EH (cell line): ENCODE measurements around the gene ADCY7.
A peak's percentile ranks its signal among the peaks of the same experiment; 100 is the strongest.

Experiments
- DNase-seq: peaks from one replicate; pipeline ENCODE4 v3.0.0-alpha.2; 2015; ENCODE audit warnings: low read depth

Gene ADCY7

GRCh38 chr16:50313596-50314478 is 47.5 kb downstream of the ADCY7 start:
- DNase-seq = peak; percentile 19

- DNase-seq = no peak
Measured at GRCh38 chr16:50314665-50315064, 48.3 kb downstream of the ADCY7 start.

- DNase-seq = no peak
Measured at GRCh38 chr16:50315346-50315997, 49.1 kb downstream of the ADCY7 start.

GRCh38 chr16:50316102-50316847 is 49.9 kb downstream of the ADCY7 start:
- DNase-seq = no peak

- DNase-seq = no peak
Measured at GRCh38 chr16:50316848-50317630, 50.7 kb downstream of the ADCY7 start.

GRCh38 chr16:50318796-50319578 is 52.6 kb downstream of the ADCY7 start:
- no peak for DNase-seq

GRCh38 chr16:50320310-50320709 is 54.0 kb downstream of the ADCY7 start:
- DNase-seq = no peak

GRCh38 chr16:50322333-50322732 is 56.0 kb downstream of the ADCY7 start:
- DNase-seq = no peak

GRCh38 chr16:50323335-50324011 is 57.1 kb downstream of the ADCY7 start:
- DNase-seq = peak; percentile 78

- DNase-seq = no peak
Measured at GRCh38 chr16:50324345-50324744, 58.0 kb downstream of the ADCY7 start.

- no peak for DNase-seq
Measured at GRCh38 chr16:50326264-50326663, 59.9 kb downstream of the ADCY7 start.

- DNase-seq = peak; percentile 35
Measured at GRCh38 chr16:50326835-50327465, 60.6 kb downstream of the ADCY7 start.

GRCh38 chr16:50329446-50330189 is 63.3 kb downstream of the ADCY7 start:
- no peak for DNase-seq

- DNase-seq = no peak
Measured at GRCh38 chr16:50331570-50331969, 65.2 kb downstream of the ADCY7 start.

- DNase-seq = no peak
Measured at GRCh38 chr16:50332599-50332998, 66.2 kb downstream of the ADCY7 start.

GRCh38 chr16:50334106-50334975 is 68.0 kb downstream of the ADCY7 start:
- no peak for DNase-seq

GRCh38 chr16:50335196-50335958 is 69.0 kb downstream of the ADCY7 start:
- peak; percentile 18 for DNase-seq

- no peak for DNase-seq
Measured at GRCh38 chr16:50336884-50337283, 70.5 kb downstream of the ADCY7 start.
